H1 (cell line): Measurements from ENCODE around the gene OSM. TPM values are rescaled to one million over a fixed set of nuclear protein-coding genes. Genes with fewer than 3 reads are reported as not detected.

Experiments
- ASH2L ChIP-seq: fragments of 200-600, 300-600 bp; sonication (generic); IDR thresholded peaks from one replicate; pipeline ENCODE4 v1.7.1; 2017; ENCODE audit warnings: low read length
- KDM5A ChIP-seq: fragments of 200-600 bp; IDR thresholded peaks from 2 replicates; pipeline ENCODE4 v1.7.1; 2012; ENCODE audit warnings: mild to moderate bottlenecking, low read length, inconsistent platforms, mixed read lengths
- polyA plus RNA-seq, 7 experiments: library from polyadenylated mRNA; depleted of rRNA in 3 of 7; stranded (reverse) in 5 of 7; unstranded in 2 of 7; fragments of >200 nt in 5 of 7; fragments of 200-250 nt in 2 of 7; gene quantifications; 1 replicate in 5 of 7; 2 replicates in 1 of 7; 4 replicates in 1 of 7; pipeline versions ENCODE4 v1.2.1 to v1.2.3, GENCODE V29; 2011 to 2013; ENCODE audit warnings: missing spikeins in 2 of 7, mixed read lengths in 2 of 7
- total RNA-seq: library from RNA; stranded (reverse); fragmentation: NEBNext Ultra II Directional; extraction: Animal tissue kit (Norgen Biotek cat#: 25700); gene quantifications from 2 replicates; pipeline ENCODE4 v1.2.1, GENCODE V29; 2021

The OSM gene
- total and polyA plus RNA-seq, 2 of the 8 experiments (the other 6 are each of a cell fraction or from before 2014, with no cell fraction given) = not detected

DNA sequence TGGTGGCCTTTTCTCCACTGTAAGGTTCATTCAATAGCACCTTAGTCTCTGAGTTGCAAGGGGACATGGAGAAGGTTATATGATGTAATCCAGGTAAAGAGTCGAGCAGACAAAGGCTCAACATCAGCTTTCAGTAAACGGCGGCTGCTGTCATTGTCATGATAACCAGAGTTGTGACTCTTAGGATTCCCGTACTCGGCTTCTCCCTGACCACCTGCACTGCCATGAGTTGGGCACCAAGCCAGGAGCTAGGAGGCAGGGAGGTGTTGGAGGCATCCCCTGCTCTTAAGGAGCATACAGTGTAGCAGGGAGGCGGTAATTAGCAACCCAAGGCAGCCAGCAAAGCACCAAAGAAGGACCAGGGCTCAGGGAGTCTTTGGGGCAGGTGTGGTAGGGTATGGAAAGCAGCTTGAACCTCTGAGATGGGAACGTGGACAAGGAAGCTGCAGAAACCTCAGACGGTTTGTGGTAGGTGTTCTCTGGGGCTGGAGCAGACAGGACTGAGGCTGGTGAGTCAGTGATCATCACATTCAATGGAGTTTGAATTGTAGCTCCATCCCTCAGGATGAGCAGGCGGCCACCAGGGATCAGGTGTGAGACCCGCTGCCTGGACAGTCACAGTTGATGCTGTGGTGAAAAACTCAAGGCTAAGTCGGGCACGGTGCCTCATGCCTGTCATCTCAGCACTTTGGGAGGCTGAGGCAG is 51.8 kb downstream of the OSM start (continued):
- TF ChIP-seq KDM5A = no peak
- no peak for TF ChIP-seq ASH2L
